ENCODE data around the gene MXI1. TPM values are rescaled to one million over a fixed set of nuclear protein-coding genes. Genes with fewer than 3 reads are reported as not detected.

The MXI1 gene
- total RNA-seq, 1 experiment from 2014 or later: 12.1 TPM

GRCh38 chr10:110225441-110225755 is 18.0 kb downstream of the MXI1 start:
- intact Hi-C loops (cut with micrococcal nuclease; ENCODE audit: unreplicated experiment) (loop anchor here (2.0 kb wide), 1 partner anchor 87 kb away; no protein-coding TSS in a partner anchor), in situ Hi-C loops (cut with HindIII; ENCODE audit: low pct_unique_long_range_greater_than_20kb, low sequenced_read_pairs) (no loop called here)
- Histone ChIP-seq H3K36me3 (ENCODE audit: control insufficient read depth, insufficient read depth, low read length) (no peaks in the 10 kb centered on the region), H3K4me3 (ENCODE audit: low read depth in 2 of 2, low read length in 2 of 2) (peak overlapping the region; percentile 71 to 79), H3K27me3 (ENCODE audit: control insufficient read depth, insufficient read depth, low read length) (no peaks in the 10 kb centered on the region; the same call in 1 of the 2 replicates), H3K9me3 (ENCODE audit: control insufficient read depth, insufficient read depth, low read depth, low read length) (no peaks in the 10 kb centered on the region), H3K27ac (ENCODE audit: low read length) (peak overlapping the region; percentile 30; the same call in 1 of the 2 replicates), H3K4me1 (ENCODE audit: control insufficient read depth, insufficient read depth, low read length) (peaks cover 3% of the 10 kb centered on the region; the same call in 1 of the 2 replicates)
- ChIA-PET POLR2A (no interaction called here), CTCF (interaction anchor here (1.1 kb wide), 1 partner anchor 87 kb away, joined by 4 read pairs; no protein-coding TSS in a partner anchor)
- DNase-seq (ENCODE audit: low read depth, low spot score) (no peak), ATAC-seq (no peak)
- TF ChIP-seq POLR2AphosphoS5 (IDR thresholded peaks at IDR 0.05; ENCODE audit: low read depth, low read length): no peak
- no TSS peak for BruUV-seq (replicated peaks)

- H3K36me3 ChIP-seq (ENCODE audit: control insufficient read depth, insufficient read depth, low read length): no peaks in the 10 kb centered on the region
- DNase-seq (ENCODE audit: low read depth, low spot score): no peak
- ChIA-PET POLR2A (no interaction called here), CTCF (interaction anchor here (0.7 kb wide), 1 partner anchor 20 kb away, joined by 7 read pairs; no protein-coding TSS in a partner anchor)
- BruUV-seq (replicated peaks): no TSS peak
- TF ChIP-seq POLR2AphosphoS5 (IDR thresholded peaks at IDR 0.05; ENCODE audit: low read depth, low read length) (no peak), REST (IDR thresholded peaks at IDR 0.05; ENCODE audit: insufficient read depth in 1 of 2, low read depth in 2 of 2, low read length in 1 of 2) (no peak), SIN3A (IDR thresholded peaks at IDR 0.05; ENCODE audit: borderline replicate concordance, insufficient read depth, low read depth, low read length) (peak; percentile 74; the same call in 1 of the 2 replicates), CTCF (IDR thresholded peaks at IDR 0.05) (peak; percentile 93), TCF7L2 (IDR thresholded peaks at IDR 0.05; ENCODE audit: low read depth, low read length) (no peak)
- H3K27ac ChIP-seq (ENCODE audit: low read length): peak overlapping the region; percentile 30
- peaks cover 3% of the 10 kb centered on the region; the same call in 1 of the 2 replicates for H3K4me1 ChIP-seq (ENCODE audit: control insufficient read depth, insufficient read depth, low read length)
- in situ Hi-C loops (cut with HindIII; ENCODE audit: low pct_unique_long_range_greater_than_20kb, low sequenced_read_pairs): no loop called here
- peak overlapping the region; percentile 71 to 79 for H3K4me3 ChIP-seq (ENCODE audit: low read depth in 2 of 2, low read length in 2 of 2)
- no peaks in the 10 kb centered on the region; the same call in 1 of the 2 replicates for H3K27me3 ChIP-seq (ENCODE audit: control insufficient read depth, insufficient read depth, low read length)
- intact Hi-C loops (cut with micrococcal nuclease; ENCODE audit: unreplicated experiment): loop anchor here (2.0 kb wide), 1 partner anchor 87 kb away; no protein-coding TSS in a partner anchor
- peak; percentile 95 for ATAC-seq
- H3K9me3 ChIP-seq (ENCODE audit: control insufficient read depth, insufficient read depth, low read depth, low read length): no peaks in the 10 kb centered on the region
Measured at GRCh38 chr10:110225756-110226542, 18.5 kb downstream of the MXI1 start.

DNA sequence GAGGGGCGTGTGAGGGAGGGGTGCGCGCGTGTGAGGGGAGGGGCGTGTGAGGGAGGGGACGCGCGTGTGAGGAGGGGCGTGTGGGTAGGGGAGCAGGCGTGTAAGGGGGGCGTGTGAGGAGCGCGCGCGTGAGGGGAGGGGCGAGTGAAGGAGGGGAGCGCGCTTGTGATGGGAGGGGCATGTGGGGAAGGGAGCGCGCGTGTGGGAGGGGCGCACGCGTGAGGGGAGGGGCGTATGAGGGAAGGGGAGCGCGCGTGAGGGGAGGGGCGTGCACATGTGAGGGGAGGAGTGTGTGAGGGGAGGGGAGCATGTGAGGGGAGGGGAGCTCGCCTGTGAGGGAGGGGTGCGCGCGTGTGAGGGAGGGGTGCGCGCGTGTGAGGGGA is 19.1 kb downstream of the MXI1 start:
- no peaks in the 10 kb centered on the region for H3K36me3 ChIP-seq (ENCODE audit: control insufficient read depth, insufficient read depth, low read length)
- no peak for DNase-seq (ENCODE audit: low read depth, low spot score)
- peaks cover 3% of the 10 kb centered on the region; the same call in 1 of the 2 replicates for H3K4me1 ChIP-seq (ENCODE audit: control insufficient read depth, insufficient read depth, low read length)
- H3K27ac ChIP-seq (ENCODE audit: low read length): no peak overlapping the region
- intact Hi-C loops (cut with micrococcal nuclease; ENCODE audit: unreplicated experiment): no loop called here
- TF ChIP-seq TCF7L2 (IDR thresholded peaks at IDR 0.05; ENCODE audit: low read depth, low read length) (no peak), REST (IDR thresholded peaks at IDR 0.05; ENCODE audit: insufficient read depth in 1 of 2, low read depth in 2 of 2, low read length in 1 of 2) (no peak), SIN3A (IDR thresholded peaks at IDR 0.05; ENCODE audit: borderline replicate concordance, insufficient read depth, low read depth, low read length) (no peak), CTCF (IDR thresholded peaks at IDR 0.05) (no peak), POLR2AphosphoS5 (IDR thresholded peaks at IDR 0.05; ENCODE audit: low read depth, low read length) (no peak)
- peak; percentile 10; the same call in 1 of the 2 replicates for ATAC-seq
- no peaks in the 10 kb centered on the region for H3K9me3 ChIP-seq (ENCODE audit: control insufficient read depth, insufficient read depth, low read depth, low read length)
- no peaks in the 10 kb centered on the region for H3K27me3 ChIP-seq (ENCODE audit: control insufficient read depth, insufficient read depth, low read length)
- POLR2A ChIA-PET: no interaction called here
- in situ Hi-C loops (cut with HindIII; ENCODE audit: low pct_unique_long_range_greater_than_20kb, low sequenced_read_pairs): no loop called here
- CTCF ChIA-PET: interaction anchor here (0.6 to 0.8 kb wide), 5 partner anchors 15 to 79 kb away, joined by 3 to 18 read pairs (median 5); no protein-coding TSS in a partner anchor
- no TSS peak for BruUV-seq (replicated peaks)
- H3K4me3 ChIP-seq (ENCODE audit: low read depth in 2 of 2, low read length in 2 of 2): peak overlapping the region; percentile 63 to 71; a peak in 3 of 4 replicates
